H9 (cell line): ENCODE results near the gene IL12RB1. TPM values are rescaled to one million over a fixed set of nuclear protein-coding genes. Genes with fewer than 3 reads are reported as not detected.

ENCODE experiments used
- DNase-seq: peaks from one replicate; pipeline ENCODE4 v3.0.0-alpha.2; 2017
- H2AFZ ChIP-seq: one replicate; pipeline ENCODE4 v1.6.1; 2013; ENCODE audit warnings: mild to moderate bottlenecking, low read length, control low read depth, moderate library complexity
- H2AK5ac ChIP-seq: 2 replicates; pipeline ENCODE4 v1.6.1; 2013; ENCODE audit warnings: low read length, control low read depth, mixed read lengths; ENCODE audit not compliant: insufficient read length
- H2BK120ac ChIP-seq: one replicate; pipeline ENCODE4 v1.6.1; 2013; ENCODE audit warnings: low read depth, mild to moderate bottlenecking, low read length, control low read depth, inconsistent platforms; ENCODE audit not compliant: poor library complexity, severe bottlenecking
- H2BK12ac ChIP-seq: 2 replicates; pipeline ENCODE4 v1.6.1; 2013; ENCODE audit warnings: low read length, control low read depth, mixed read lengths, low read depth; ENCODE audit not compliant: insufficient read length
- H2BK15ac ChIP-seq: 2 replicates; pipeline ENCODE4 v1.6.1; 2013; ENCODE audit warnings: low read depth, low read length, control low read depth
- H2BK20ac ChIP-seq: one replicate; pipeline ENCODE4 v1.6.1; 2013; ENCODE audit warnings: low read depth, mild to moderate bottlenecking, low read length, control low read depth, inconsistent platforms; ENCODE audit not compliant: poor library complexity, severe bottlenecking
- H2BK5ac ChIP-seq: 2 replicates; pipeline ENCODE4 v1.6.1; 2013; ENCODE audit warnings: low read length, control low read depth, mixed read lengths; ENCODE audit not compliant: insufficient read length
- H3K14ac ChIP-seq: 2 replicates; pipeline ENCODE4 v1.6.1; 2013; ENCODE audit warnings: low read length, control low read depth; ENCODE audit not compliant: insufficient read depth
- H3K18ac ChIP-seq: 2 replicates; pipeline ENCODE4 v1.6.1; 2013; ENCODE audit warnings: low read depth, mild to moderate bottlenecking, mixed read lengths, low read length, control low read depth; ENCODE audit not compliant: insufficient read length
- H3K23ac ChIP-seq: 2 replicates; pipeline ENCODE4 v1.6.1; 2013; ENCODE audit warnings: low read length, control low read depth, mixed read lengths, low read depth; ENCODE audit not compliant: insufficient read length
- H3K23me2 ChIP-seq: 2 replicates; pipeline ENCODE4 v1.6.1; 2013; ENCODE audit warnings: low read depth, mild to moderate bottlenecking, mixed read lengths, low read length, control low read depth; ENCODE audit not compliant: insufficient read length, poor library complexity, severe bottlenecking
- H3K27ac ChIP-seq: 2 replicates; pipeline ENCODE4 v1.5.1; 2013; ENCODE audit warnings: low read length, control low read depth, mixed read lengths, low read depth; ENCODE audit not compliant: insufficient read length
- H3K27me3 ChIP-seq: 2 replicates; pipeline ENCODE4 v1.6.1; 2013; ENCODE audit warnings: low read length, control low read depth, inconsistent platforms; ENCODE audit not compliant: insufficient read depth
- H3K4ac ChIP-seq: 2 replicates; pipeline ENCODE4 v1.6.1; 2013; ENCODE audit warnings: low read depth, mild to moderate bottlenecking, control low read depth, inconsistent platforms, low read length, moderate library complexity
- H3K4me1 ChIP-seq: 2 replicates; pipeline ENCODE4 v1.6.1; 2013; ENCODE audit warnings: low read length, control low read depth, inconsistent platforms; ENCODE audit not compliant: insufficient read depth
- H3K4me2 ChIP-seq: 2 replicates; pipeline ENCODE4 v1.6.1; 2013; ENCODE audit warnings: low read length, control low read depth, mixed read lengths; ENCODE audit not compliant: insufficient read length, insufficient read depth
- H3K56ac ChIP-seq: 2 replicates; pipeline ENCODE4 v1.6.1; 2013; ENCODE audit warnings: low read depth, mild to moderate bottlenecking, mixed read lengths, low read length, control low read depth; ENCODE audit not compliant: insufficient read length
- H3K79me1 ChIP-seq: 2 replicates; pipeline ENCODE4 v1.6.1; 2013; ENCODE audit warnings: low read depth, mild to moderate bottlenecking, moderate library complexity, low read length, control low read depth, inconsistent platforms; ENCODE audit not compliant: insufficient read depth, poor library complexity, severe bottlenecking
- H3K79me2 ChIP-seq: 2 replicates; pipeline ENCODE4 v1.6.1; 2013; ENCODE audit warnings: low read length, control low read depth, inconsistent platforms; ENCODE audit not compliant: insufficient read depth
- H3K9ac ChIP-seq: 2 replicates; pipeline ENCODE4 v1.6.1; 2013; ENCODE audit warnings: low read length, control low read depth, mixed read lengths; ENCODE audit not compliant: insufficient read length; ENCODE audit errors: extremely low read depth
- H3K9me3 ChIP-seq: one replicate; pipeline ENCODE4 v1.6.1; 2013; ENCODE audit warnings: low read depth, low read length, inconsistent platforms; ENCODE audit not compliant: control insufficient read depth
- H3T11ph ChIP-seq: one replicate; pipeline ENCODE4 v1.6.1; 2013; ENCODE audit warnings: mild to moderate bottlenecking, low read length, control low read depth, inconsistent platforms
- H4K20me1 ChIP-seq: one replicate; pipeline ENCODE4 v1.6.1; 2013; ENCODE audit not compliant: control insufficient read depth, insufficient read length, insufficient read depth
- H4K5ac ChIP-seq: 2 replicates; pipeline ENCODE4 v1.6.1; 2013; ENCODE audit warnings: low read depth, mild to moderate bottlenecking, mixed read lengths, low read length, control low read depth; ENCODE audit not compliant: insufficient read length
- H4K8ac ChIP-seq: replicated peaks from 2 replicates; pipeline ENCODE4 v1.6.1; 2013; ENCODE audit warnings: low read length, control low read depth, mixed read lengths, low read depth; ENCODE audit not compliant: insufficient read length
- H4K91ac ChIP-seq: 2 replicates; pipeline ENCODE4 v1.6.1; 2013; ENCODE audit warnings: low read depth, mild to moderate bottlenecking, moderate library complexity, mixed read lengths, low read length, control low read depth; ENCODE audit not compliant: insufficient read length
- H3K27ac Mint-ChIP-seq, 3 experiments: 2 replicates in 2 of 3; 3 replicates in 1 of 3; pipeline ENCODE4 v1.8.0; 2020 to 2021; ENCODE audit warnings: mixed read lengths in 3 of 3, mild to moderate bottlenecking in 1 of 3, moderate library complexity in 1 of 3
- H3K27me3 Mint-ChIP-seq: 2 replicates; pipeline ENCODE4 v1.8.0; 2021; ENCODE audit warnings: low read depth, mild to moderate bottlenecking, moderate library complexity, mixed read lengths
- H3K36me3 Mint-ChIP-seq, 3 experiments: 2 replicates in 2 of 3; 3 replicates in 1 of 3; pipeline ENCODE4 v1.8.0; 2020 to 2021; ENCODE audit warnings: low read depth in 3 of 3, mixed read lengths in 3 of 3; ENCODE audit not compliant: insufficient read depth in 1 of 3
- H3K4me1 Mint-ChIP-seq, 2 experiments: 2 replicates each; pipeline ENCODE4 v1.8.0; 2020; ENCODE audit warnings: mixed read lengths in 2 of 2
- H3K4me3 Mint-ChIP-seq, 2 experiments: 2 replicates in 1 of 2; 3 replicates in 1 of 2; pipeline ENCODE4 v1.8.0; 2020 to 2021; ENCODE audit warnings: mild to moderate bottlenecking in 2 of 2, mixed read lengths in 2 of 2, moderate library complexity in 1 of 2
- H3K9me3 Mint-ChIP-seq, 2 experiments: 2 replicates in 1 of 2; 3 replicates in 1 of 2; pipeline ENCODE4 v1.8.0; 2020; ENCODE audit warnings: mild to moderate bottlenecking in 2 of 2, mixed read lengths in 2 of 2, moderate library complexity in 1 of 2
- CTCF ChIP-seq: fragments of 200-600 bp; sonication (generic); conservative IDR thresholded peaks from 3 replicates; pipeline ENCODE4 v1.8.0; 2021; ENCODE audit warnings: antibody characterized with exemption, mild to moderate bottlenecking
- WGBS: extraction: QIAGEN DNeasy Blood & Tissue Kit; methylation state at CpG from one replicate; pipeline ENCODE4 v1.1.7; 2013; ENCODE audit warnings: missing lambda C conversion rate, low lambda C conversion rate, mixed read lengths; ENCODE audit not compliant: insufficient read length; ENCODE audit errors: extremely low coverage; 5-methylcytosine and 5-hydroxymethylcytosine counted together
- total RNA-seq: library from RNA; stranded (reverse); gene quantifications from 2 replicates; pipeline ENCODE4 v1.2.1, GENCODE V29; 2021

IL12RB1 gene
- total RNA-seq, 1 experiment from 2014 or later = not detected

DNA sequence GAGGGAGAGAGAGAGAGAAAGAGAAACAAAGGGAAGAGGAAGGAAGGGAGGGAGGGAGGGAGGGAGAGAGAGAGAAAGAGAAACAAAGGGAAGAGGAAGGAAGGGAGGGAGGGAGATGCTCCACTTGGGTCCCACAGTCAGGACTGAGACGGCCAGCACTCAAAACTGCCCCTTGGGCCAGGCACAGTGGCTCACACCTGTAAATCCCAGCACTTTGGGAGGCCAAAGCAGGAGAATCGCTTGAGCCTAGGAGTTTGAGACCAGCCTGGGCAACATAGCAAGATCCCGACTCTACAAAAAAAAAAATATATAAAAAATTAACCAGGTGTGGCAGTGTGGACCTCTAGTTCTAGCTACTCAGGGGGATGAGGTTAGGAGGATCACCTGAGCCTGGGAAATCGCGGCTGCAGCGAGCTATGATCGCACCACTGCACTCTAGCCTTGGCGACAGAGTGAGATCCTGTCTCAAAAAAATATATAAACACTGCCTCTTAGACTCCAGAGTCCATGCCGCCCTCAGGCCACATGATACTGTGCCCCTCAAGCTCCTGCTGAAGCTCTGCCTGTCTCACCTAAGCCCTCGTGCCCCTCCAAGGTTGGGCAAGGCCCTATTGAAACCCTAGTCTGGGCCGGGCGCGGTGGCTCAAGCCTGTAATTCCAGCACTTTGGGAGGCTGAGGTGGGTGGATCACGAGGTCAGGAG lies 70.4 kb downstream of the IL12RB1 start:
- no peak overlapping the region for H2AK5ac ChIP-seq
- H3K4me3 Mint-ChIP-seq = no peak overlapping the region

More for the DNA sequence above, 70.4 kb downstream of the IL12RB1 start:
- no peaks in the 10 kb centered on the region for H3K79me1 ChIP-seq
- no peak overlapping the region for H3K23ac ChIP-seq
- H3K9me3 Mint-ChIP-seq = no peaks in the 10 kb centered on the region
- no peaks in the 10 kb centered on the region for H3K27me3 Mint-ChIP-seq
- H3T11ph ChIP-seq = no peak overlapping the region
- no peak overlapping the region for H3K56ac ChIP-seq
- no peak overlapping the region for H4K8ac ChIP-seq
- H3K4me2 ChIP-seq = no peak overlapping the region
- no peak overlapping the region for H3K18ac ChIP-seq
- no peaks in the 10 kb centered on the region for H3K4me1 ChIP-seq
- WGBS = no CpG with 5 or more reads among the region's 14 CpGs
- no peaks in the 10 kb centered on the region for H3K9me3 ChIP-seq
- H2BK15ac ChIP-seq = no peak overlapping the region
- H3K27ac Mint-ChIP-seq = no peak overlapping the region
- peaks cover 0 to 8% (median 4%) of the 10 kb centered on the region in 3 experiments; a peak in 2 of 7 replicates for H3K36me3 Mint-ChIP-seq
- no peak for DNase-seq
- H3K27me3 ChIP-seq = no peaks in the 10 kb centered on the region
- H3K9ac ChIP-seq = no peak overlapping the region
- no peak overlapping the region for H4K5ac ChIP-seq
- H4K20me1 ChIP-seq = no peaks in the 10 kb centered on the region
- H3K4ac ChIP-seq = no peak overlapping the region
- H3K14ac ChIP-seq = no peak overlapping the region
- H2BK20ac ChIP-seq = no peak overlapping the region
- no peak overlapping the region for H4K91ac ChIP-seq
- H3K23me2 ChIP-seq = no peaks in the 10 kb centered on the region
- H3K27ac ChIP-seq = no peak overlapping the region
- H3K4me1 Mint-ChIP-seq = peaks cover 0 to 3% of the 10 kb centered on the region in 2 experiments; a peak in 1 of 4 replicates
- no peak overlapping the region for H2BK12ac ChIP-seq
- no peak for TF ChIP-seq CTCF
- no peaks in the 10 kb centered on the region for H3K79me2 ChIP-seq
- no peak overlapping the region for H2BK120ac ChIP-seq
- no peak overlapping the region for H2BK5ac ChIP-seq
- H2AFZ ChIP-seq = no peak overlapping the region
